Measurements from ENCODE around the gene ACTN3.
"Not testable (repeated sequence)": the region's sequence is repeated elsewhere in the genome, so short reads cannot be mapped to it uniquely, and the experiment has no call there.

Gene ACTN3

GRCh38 chr11:66546368-66546965, at the start of gene ACTN3:
Gene ACTN3, plus strand, starts transcription at chr11:66546903. Its CDS starts 35 bp downstream, at chr11:66546938.
- DNase-seq: peak; percentile 24

- DNase-seq: no peak
Observed at GRCh38 chr11:66497206-66497605, 49.5 kb upstream of the ACTN3 start.

GRCh38 chr11:66498506-66498905, 48.2 kb upstream of the ACTN3 start:
- DNase-seq: no peak

GRCh38 chr11:66505276-66505816, 41.4 kb upstream of the ACTN3 start:
- DNase-seq: no peak

GRCh38 chr11:66509131-66509561, 37.6 kb upstream of the ACTN3 start:
- no peak for DNase-seq

- peak; percentile 85 for DNase-seq
Observed at GRCh38 chr11:66510271-66510989, 36.3 kb upstream of the ACTN3 start, which contains the start of gene BBS1. Gene BBS1, plus strand, starts transcription at chr11:66510635. Its CDS starts 25 bp downstream, at chr11:66510660.

GRCh38 chr11:66510990-66511339, 35.7 kb upstream of the ACTN3 start:
- no peak for DNase-seq

- DNase-seq: no peak
Observed at GRCh38 chr11:66523611-66524010, 23.1 kb upstream of the ACTN3 start.

- no peak for DNase-seq
Observed at GRCh38 chr11:66524304-66525040, 22.2 kb upstream of the ACTN3 start.

GRCh38 chr11:66529069-66529468, 17.6 kb upstream of the ACTN3 start:
- DNase-seq: no peak

GRCh38 chr11:66529655-66530054, 17.0 kb upstream of the ACTN3 start:
- DNase-seq: no peak

- DNase-seq: no peak
Observed at GRCh38 chr11:66530927-66531709, 15.6 kb upstream of the ACTN3 start.

GRCh38 chr11:66531841-66532240, 14.9 kb upstream of the ACTN3 start:
- no peak for DNase-seq

GRCh38 chr11:66532784-66533183, 13.9 kb upstream of the ACTN3 start:
- DNase-seq: no peak

- DNase-seq: no peak
Observed at GRCh38 chr11:66539170-66539869, 7.4 kb upstream of the ACTN3 start.

- DNase-seq: no peak
Observed at GRCh38 chr11:66539870-66540213, 6.9 kb upstream of the ACTN3 start.

- DNase-seq: not testable (repeated sequence)
Observed at GRCh38 chr11:66540598-66540997, 6.1 kb upstream of the ACTN3 start.

- no peak for DNase-seq
Observed at GRCh38 chr11:66541892-66542291, 4.8 kb upstream of the ACTN3 start.

GRCh38 chr11:66542362-66542761, 4.3 kb upstream of the ACTN3 start:
- DNase-seq: no peak

GRCh38 chr11:66543263-66544107, 3.2 kb upstream of the ACTN3 start:
- peak; percentile 47 for DNase-seq

GRCh38 chr11:66544952-66545351, 1.8 kb upstream of the ACTN3 start:
- not testable (repeated sequence) for DNase-seq

All from activated naive CD4-positive, alpha-beta T cell treated with Interleukin-2 at 50 U/mL for 16 hours (primary cell).